Measurements from ENCODE around the gene TOM1L2.

TOM1L2 gene

GRCh38 chr17:17806611-17807274 is 165.5 kb downstream of the TOM1L2 start:
- DNase-seq (ENCODE audit: low spot score) = no peak

GRCh38 chr17:17806035-17806434 is 166.2 kb downstream of the TOM1L2 start:
- DNase-seq (ENCODE audit: low spot score) = no peak

DNA sequence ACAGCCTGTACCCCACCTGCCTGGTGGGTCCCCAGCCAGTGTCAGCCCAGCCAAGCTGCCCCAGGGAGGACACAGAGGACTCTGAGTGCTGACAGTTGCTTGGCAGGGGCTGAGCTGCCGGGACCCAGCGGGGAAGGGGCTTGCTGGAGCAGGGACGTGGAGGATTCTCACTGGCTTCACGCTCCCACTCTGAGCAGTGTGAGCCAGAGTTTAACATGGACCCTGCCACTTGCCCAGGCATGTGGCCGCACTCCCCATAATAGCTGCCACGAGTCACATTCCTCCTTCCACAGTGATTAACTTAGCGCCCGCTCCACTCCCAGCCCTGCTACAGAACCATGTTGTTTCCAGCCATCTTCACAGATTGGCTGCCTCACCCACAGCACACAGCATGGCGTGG is 166.6 kb downstream of the TOM1L2 start:
- DNase-seq (ENCODE audit: low spot score) = no peak

- DNase-seq (ENCODE audit: low spot score) = no peak
Measured at GRCh38 chr17:17804007-17804406, 168.2 kb downstream of the TOM1L2 start.

- peak; percentile 73 for DNase-seq (ENCODE audit: low spot score)
Measured at GRCh38 chr17:17801800-17802481, 170.3 kb downstream of the TOM1L2 start.

DNA sequence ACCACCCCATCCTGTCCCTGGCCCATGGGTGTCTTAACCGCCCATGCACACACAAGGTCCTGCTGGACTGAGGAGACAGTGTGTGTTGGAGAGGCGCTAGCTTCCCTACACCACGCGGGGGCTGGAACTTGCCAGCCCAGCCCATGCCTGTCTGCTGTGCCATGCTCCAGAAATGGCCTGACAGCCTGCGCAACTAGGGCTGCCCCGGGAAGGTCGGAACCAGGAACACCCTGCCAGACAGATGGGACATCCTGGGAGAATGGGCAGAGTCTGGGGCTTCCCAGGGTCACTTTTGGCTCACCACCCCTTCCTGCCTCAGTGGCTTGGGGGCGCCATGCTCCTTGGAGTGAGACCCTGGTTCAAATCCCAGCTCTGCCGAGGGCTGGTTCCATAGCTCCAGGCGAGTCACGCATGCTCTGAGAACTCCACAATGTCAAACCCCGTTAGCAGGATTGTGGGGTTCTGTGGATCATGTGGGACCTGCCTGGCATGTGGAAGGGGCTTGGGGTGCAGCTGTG is 171.6 kb downstream of the TOM1L2 start:
- no peak for DNase-seq (ENCODE audit: low spot score)

DNA sequence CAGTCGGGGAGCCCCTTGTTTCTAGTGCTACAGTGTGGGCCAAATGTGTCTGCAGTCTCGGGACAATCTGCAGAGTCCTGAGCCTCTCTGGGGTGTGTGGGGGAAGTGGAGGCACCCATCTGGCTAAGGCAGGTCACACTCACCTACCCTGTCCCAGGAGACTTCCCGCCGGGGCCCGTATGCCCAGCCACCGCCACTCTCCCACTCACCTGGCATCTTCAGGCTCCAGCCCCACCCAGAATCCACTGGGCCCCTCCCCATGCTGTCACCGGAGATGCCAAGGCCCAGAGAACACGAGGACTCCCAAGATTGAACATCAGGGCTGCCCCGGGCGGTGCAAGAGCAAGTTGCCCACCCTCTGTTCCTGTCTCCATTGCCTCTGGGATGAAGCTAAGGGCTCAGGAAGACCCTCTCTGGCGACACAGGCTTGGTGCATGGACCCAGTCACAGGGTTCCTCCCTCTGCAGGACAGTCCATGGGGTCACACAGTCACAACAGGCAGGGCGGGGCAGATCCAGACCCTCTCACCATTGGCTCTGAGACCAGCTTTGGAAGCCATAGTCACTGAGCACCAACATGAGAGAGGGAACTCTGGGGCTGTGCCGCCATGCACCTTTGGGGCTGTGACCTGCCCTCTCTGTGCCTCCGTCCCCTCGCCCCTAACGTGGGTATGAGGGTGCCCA is 173.5 kb downstream of the TOM1L2 start:
- DNase-seq (ENCODE audit: low spot score) = no peak

- DNase-seq (ENCODE audit: low spot score) = no peak
Measured at GRCh38 chr17:17798010-17798556, 174.1 kb downstream of the TOM1L2 start.

GRCh38 chr17:17797119-17797809 is 174.9 kb downstream of the TOM1L2 start:
- DNase-seq (ENCODE audit: low spot score) = no peak

GRCh38 chr17:17796787-17797061 is 175.5 kb downstream of the TOM1L2 start:
- no peak for DNase-seq (ENCODE audit: low spot score)

GRCh38 chr17:17795946-17796786 is 176.0 kb downstream of the TOM1L2 start:
- no peak for DNase-seq (ENCODE audit: low spot score)

- DNase-seq (ENCODE audit: low spot score) = no peak
Measured at GRCh38 chr17:17795296-17795695, 176.9 kb downstream of the TOM1L2 start.

- DNase-seq (ENCODE audit: low spot score) = no peak
Measured at GRCh38 chr17:17794382-17794781, 177.8 kb downstream of the TOM1L2 start.
